WTC11 (cell line): ENCODE measurements around the gene DROSHA. TPM values are rescaled to one million over a fixed set of nuclear protein-coding genes. Genes with fewer than 3 reads are reported as not detected.

Source experiments
- ATAC-seq: fragments of 200-7000 bp; cut with Tn5 transposase; 2 replicates; pipeline ENCODE4 v1.10.0; 2021; ENCODE audit warnings: mild to moderate bottlenecking, moderate library complexity
- CTCF ChIA-PET: fragments of 300-600 bp; sonication (Branson Sonifier 250); formaldehyde crosslinking; loops from one replicate; lab custom pipeline; 2021; ENCODE audit warnings: antibody characterized with exemption; lab: Charles Lee
- POLR2A ChIA-PET: fragments of 350-600 bp; sonication (Branson Sonifier 250); formaldehyde crosslinking; loops from one replicate; lab custom pipeline; 2021; ENCODE audit warnings: antibody characterized with exemption; lab: Charles Lee
- DNase-seq: peaks from one replicate; pipeline ENCODE4 v3.0.0; 2021; ENCODE audit warnings: low spot score
- H3K27ac Mint-ChIP-seq: 2 replicates; pipeline ENCODE4 v1.8.0; 2021; ENCODE audit warnings: mixed read lengths
- H3K27me3 Mint-ChIP-seq: 2 replicates; pipeline ENCODE4 v1.8.0; 2021; ENCODE audit warnings: low read depth, mild to moderate bottlenecking, moderate library complexity, mixed read lengths
- H3K36me3 Mint-ChIP-seq: 2 replicates; pipeline ENCODE4 v1.8.0; 2021; ENCODE audit warnings: mixed read lengths
- H3K4me1 Mint-ChIP-seq: 2 replicates; pipeline ENCODE4 v1.8.0; 2022; ENCODE audit warnings: mixed read lengths
- H3K4me3 Mint-ChIP-seq: 2 replicates; pipeline ENCODE4 v1.8.0; 2021; ENCODE audit warnings: mild to moderate bottlenecking, moderate library complexity, mixed read lengths
- H3K9me3 Mint-ChIP-seq: 2 replicates; pipeline ENCODE4 v1.8.0; 2021; ENCODE audit warnings: mixed read lengths
- ERG ChIP-seq: fragments of 250-450 bp; sonication (Bioruptor Pico); IDR thresholded peaks from 2 replicates; pipeline ENCODE4 v1.8.0; 2021; ENCODE audit warnings: mild to moderate bottlenecking
- ESRRA ChIP-seq: sonication (generic); formaldehyde crosslinking; IDR thresholded peaks from 2 replicates; pipeline ENCODE4 v1.8.1; 2022; ENCODE audit warnings: mild to moderate bottlenecking, missing genetic modification reagents, borderline replicate concordance
- FOXJ3 ChIP-seq: sonication (generic); formaldehyde crosslinking; IDR thresholded peaks from 2 replicates; pipeline ENCODE4 v1.9.0; 2021; ENCODE audit warnings: missing genetic modification reagents, mild to moderate bottlenecking, borderline replicate concordance
- JUN ChIP-seq: sonication (generic); formaldehyde crosslinking; IDR thresholded peaks from 2 replicates; pipeline ENCODE4 v1.8.0; 2023; ENCODE audit warnings: mild to moderate bottlenecking, missing genetic modification reagents
- MYBL2 ChIP-seq: sonication (generic); formaldehyde crosslinking; IDR thresholded peaks from 2 replicates; pipeline ENCODE4 v1.8.1; 2023; ENCODE audit warnings: mild to moderate bottlenecking, moderate library complexity, missing genetic modification reagents
- NFATC4 ChIP-seq: fragments of 250-450 bp; sonication (Bioruptor Pico); IDR thresholded peaks from 2 replicates; pipeline ENCODE4 v1.9.0; 2021; ENCODE audit warnings: mild to moderate bottlenecking
- RORB ChIP-seq: fragments of 250-450 bp; sonication (Bioruptor Pico); IDR thresholded peaks from 2 replicates; pipeline ENCODE4 v1.9.0; 2021; ENCODE audit warnings: mild to moderate bottlenecking
- TEAD4 ChIP-seq: sonication (generic); formaldehyde crosslinking; IDR thresholded peaks from 2 replicates; pipeline ENCODE4 v1.8.0; 2022; ENCODE audit warnings: mild to moderate bottlenecking, missing genetic modification reagents
- USF1 ChIP-seq: sonication (generic); formaldehyde crosslinking; IDR thresholded peaks from 2 replicates; pipeline ENCODE4 v1.8.0; 2022; ENCODE audit warnings: mild to moderate bottlenecking, missing genetic modification reagents
- ZNF121 ChIP-seq: sonication (generic); formaldehyde crosslinking; IDR thresholded peaks from 2 replicates; pipeline ENCODE4 v1.8.0; 2023; ENCODE audit warnings: missing genetic modification reagents
- ZNF219 ChIP-seq: sonication (generic); formaldehyde crosslinking; IDR thresholded peaks from 2 replicates; pipeline ENCODE4 v1.8.0; 2023; ENCODE audit warnings: missing genetic modification reagents, mild to moderate bottlenecking, borderline replicate concordance
- ZNF263 ChIP-seq: sonication (generic); formaldehyde crosslinking; IDR thresholded peaks from 2 replicates; pipeline ENCODE4 v1.8.1; 2022; ENCODE audit warnings: low read depth, mild to moderate bottlenecking, moderate library complexity, missing genetic modification reagents
- ZNF416 ChIP-seq: fragments of 250-450 bp; sonication (Bioruptor Pico); IDR thresholded peaks from 2 replicates; pipeline ENCODE4 v1.9.0; 2021; ENCODE audit warnings: mild to moderate bottlenecking, inconsistent platforms
- total RNA-seq: library from RNA; stranded (reverse); gene quantifications from 3 replicates; pipeline ENCODE4 v1.2.3, GENCODE V29; 2021
- TF ChIP-seq, protein P1 (sequence below): sonication (generic); formaldehyde crosslinking; IDR thresholded peaks from 2 replicates; pipeline ENCODE4 v1.8.0; 2022; ENCODE audit warnings: mild to moderate bottlenecking, missing genetic modification reagents
- TF ChIP-seq, protein P2 (sequence below): sonication (generic); formaldehyde crosslinking; IDR thresholded peaks from 2 replicates; pipeline ENCODE4 v1.8.0; 2023; ENCODE audit warnings: missing genetic modification reagents, mild to moderate bottlenecking, borderline replicate concordance
- TF ChIP-seq, protein P3 (sequence below): sonication (generic); formaldehyde crosslinking; IDR thresholded peaks from 2 replicates; pipeline ENCODE4 v1.8.1; 2023; ENCODE audit warnings: mild to moderate bottlenecking, moderate library complexity, missing genetic modification reagents

The DROSHA gene
- total RNA-seq, 1 experiment from 2014 or later = 125 TPM

DNA sequence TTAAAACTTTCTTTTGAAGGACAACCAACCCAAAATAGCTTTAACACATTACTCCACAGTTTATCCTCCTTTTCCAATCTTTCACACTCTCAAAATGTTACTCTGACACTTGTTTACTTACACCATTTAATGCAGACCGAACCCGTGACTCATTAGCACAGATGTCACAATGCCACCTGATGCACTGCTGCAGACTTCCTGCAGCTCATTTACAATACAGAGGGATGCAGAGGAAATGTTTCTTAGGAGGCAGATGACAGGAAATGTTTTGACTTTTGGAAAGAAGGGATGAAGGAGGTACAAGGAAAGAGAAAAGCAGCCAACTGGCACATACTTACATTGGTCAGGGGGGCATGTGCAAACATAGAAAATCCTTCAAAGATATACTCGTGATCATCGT, 39.0 kb downstream of the DROSHA start:
- ChIA-PET POLR2A (interaction anchor here (0.6 kb wide), 1 partner anchor 39 kb away, joined by 3 read pairs; the partner anchor contains the start of genes C5orf22 and DROSHA), CTCF (interaction anchor here (0.6 kb wide), 1 partner anchor 28 kb away, joined by 5 read pairs; no protein-coding TSS in a partner anchor)
- Mint-ChIP-seq H3K27me3 (no peaks in the 10 kb centered on the region), H3K4me1 (peaks cover 38% of the 10 kb centered on the region), H3K4me3 (no peak overlapping the region), H3K27ac (peak overlapping the region; percentile 71), H3K36me3 (peaks cover 61% of the 10 kb centered on the region), H3K9me3 (no peaks in the 10 kb centered on the region)
- ATAC-seq (peak; percentile 41; the same call in 1 of the 2 replicates), DNase-seq (peak; percentile 14)
- TF ChIP-seq, protein P1, sequence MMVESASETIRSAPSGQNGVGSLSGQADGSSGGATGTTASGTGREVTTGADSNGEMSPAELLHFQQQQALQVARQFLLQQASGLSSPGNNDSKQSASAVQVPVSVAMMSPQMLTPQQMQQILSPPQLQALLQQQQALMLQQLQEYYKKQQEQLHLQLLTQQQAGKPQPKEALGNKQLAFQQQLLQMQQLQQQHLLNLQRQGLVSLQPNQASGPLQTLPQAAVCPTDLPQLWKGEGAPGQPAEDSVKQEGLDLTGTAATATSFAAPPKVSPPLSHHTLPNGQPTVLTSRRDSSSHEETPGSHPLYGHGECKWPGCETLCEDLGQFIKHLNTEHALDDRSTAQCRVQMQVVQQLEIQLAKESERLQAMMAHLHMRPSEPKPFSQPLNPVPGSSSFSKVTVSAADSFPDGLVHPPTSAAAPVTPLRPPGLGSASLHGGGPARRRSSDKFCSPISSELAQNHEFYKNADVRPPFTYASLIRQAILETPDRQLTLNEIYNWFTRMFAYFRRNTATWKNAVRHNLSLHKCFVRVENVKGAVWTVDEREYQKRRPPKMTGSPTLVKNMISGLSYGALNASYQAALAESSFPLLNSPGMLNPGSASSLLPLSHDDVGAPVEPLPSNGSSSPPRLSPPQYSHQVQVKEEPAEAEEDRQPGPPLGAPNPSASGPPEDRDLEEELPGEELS = peak; percentile 25; the same call in 1 of the 2 replicates
- TF ChIP-seq ZNF416 = no peak

DNA sequence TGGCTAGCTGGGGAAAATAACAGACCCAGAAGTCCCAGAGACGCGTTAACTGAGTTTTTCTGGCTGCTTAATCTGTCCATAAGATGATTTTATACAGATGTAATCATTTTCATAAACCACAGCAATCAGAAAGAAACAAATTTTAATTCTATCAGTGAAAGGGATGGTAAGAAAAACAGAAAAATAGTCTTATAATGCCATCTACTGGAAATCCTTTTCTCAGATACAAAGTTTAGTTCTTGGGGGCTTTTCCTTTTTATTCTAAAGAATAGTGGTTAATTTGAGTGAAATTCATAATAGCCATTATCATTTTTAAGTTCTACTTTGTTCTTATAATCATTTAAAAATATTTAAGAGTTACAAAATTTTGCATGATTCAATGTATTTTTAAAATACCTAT, 44.4 kb downstream of the DROSHA start:
- TF ChIP-seq ZNF121 (CRISPR knock-in tag) (no peak), ZNF263 (no peak), ESRRA (CRISPR knock-in tag) (no peak), ZNF219 (CRISPR knock-in tag) (no peak), RORB (CRISPR knock-in tag) (no peak), JUN (CRISPR knock-in tag) (no peak), USF1 (no peak), MYBL2 (no peak), NFATC4 (CRISPR knock-in tag) (no peak), ERG (no peak), TEAD4 (CRISPR knock-in tag) (no peak), FOXJ3 (CRISPR knock-in tag) (no peak)
- TF ChIP-seq, protein P2, sequence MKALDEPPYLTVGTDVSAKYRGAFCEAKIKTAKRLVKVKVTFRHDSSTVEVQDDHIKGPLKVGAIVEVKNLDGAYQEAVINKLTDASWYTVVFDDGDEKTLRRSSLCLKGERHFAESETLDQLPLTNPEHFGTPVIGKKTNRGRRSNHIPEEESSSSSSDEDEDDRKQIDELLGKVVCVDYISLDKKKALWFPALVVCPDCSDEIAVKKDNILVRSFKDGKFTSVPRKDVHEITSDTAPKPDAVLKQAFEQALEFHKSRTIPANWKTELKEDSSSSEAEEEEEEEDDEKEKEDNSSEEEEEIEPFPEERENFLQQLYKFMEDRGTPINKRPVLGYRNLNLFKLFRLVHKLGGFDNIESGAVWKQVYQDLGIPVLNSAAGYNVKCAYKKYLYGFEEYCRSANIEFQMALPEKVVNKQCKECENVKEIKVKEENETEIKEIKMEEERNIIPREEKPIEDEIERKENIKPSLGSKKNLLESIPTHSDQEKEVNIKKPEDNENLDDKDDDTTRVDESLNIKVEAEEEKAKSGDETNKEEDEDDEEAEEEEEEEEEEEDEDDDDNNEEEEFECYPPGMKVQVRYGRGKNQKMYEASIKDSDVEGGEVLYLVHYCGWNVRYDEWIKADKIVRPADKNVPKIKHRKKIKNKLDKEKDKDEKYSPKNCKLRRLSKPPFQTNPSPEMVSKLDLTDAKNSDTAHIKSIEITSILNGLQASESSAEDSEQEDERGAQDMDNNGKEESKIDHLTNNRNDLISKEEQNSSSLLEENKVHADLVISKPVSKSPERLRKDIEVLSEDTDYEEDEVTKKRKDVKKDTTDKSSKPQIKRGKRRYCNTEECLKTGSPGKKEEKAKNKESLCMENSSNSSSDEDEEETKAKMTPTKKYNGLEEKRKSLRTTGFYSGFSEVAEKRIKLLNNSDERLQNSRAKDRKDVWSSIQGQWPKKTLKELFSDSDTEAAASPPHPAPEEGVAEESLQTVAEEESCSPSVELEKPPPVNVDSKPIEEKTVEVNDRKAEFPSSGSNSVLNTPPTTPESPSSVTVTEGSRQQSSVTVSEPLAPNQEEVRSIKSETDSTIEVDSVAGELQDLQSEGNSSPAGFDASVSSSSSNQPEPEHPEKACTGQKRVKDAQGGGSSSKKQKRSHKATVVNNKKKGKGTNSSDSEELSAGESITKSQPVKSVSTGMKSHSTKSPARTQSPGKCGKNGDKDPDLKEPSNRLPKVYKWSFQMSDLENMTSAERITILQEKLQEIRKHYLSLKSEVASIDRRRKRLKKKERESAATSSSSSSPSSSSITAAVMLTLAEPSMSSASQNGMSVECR = no peak
- TF ChIP-seq, protein P3, sequence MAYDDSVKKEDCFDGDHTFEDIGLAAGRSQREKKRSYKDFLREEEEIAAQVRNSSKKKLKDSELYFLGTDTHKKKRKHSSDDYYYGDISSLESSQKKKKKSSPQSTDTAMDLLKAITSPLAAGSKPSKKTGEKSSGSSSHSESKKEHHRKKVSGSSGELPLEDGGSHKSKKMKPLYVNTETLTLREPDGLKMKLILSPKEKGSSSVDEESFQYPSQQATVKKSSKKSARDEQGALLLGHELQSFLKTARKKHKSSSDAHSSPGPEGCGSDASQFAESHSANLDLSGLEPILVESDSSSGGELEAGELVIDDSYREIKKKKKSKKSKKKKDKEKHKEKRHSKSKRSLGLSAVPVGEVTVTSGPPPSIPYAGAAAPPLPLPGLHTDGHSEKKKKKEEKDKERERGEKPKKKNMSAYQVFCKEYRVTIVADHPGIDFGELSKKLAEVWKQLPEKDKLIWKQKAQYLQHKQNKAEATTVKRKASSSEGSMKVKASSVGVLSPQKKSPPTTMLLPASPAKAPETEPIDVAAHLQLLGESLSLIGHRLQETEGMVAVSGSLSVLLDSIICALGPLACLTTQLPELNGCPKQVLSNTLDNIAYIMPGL = no peak
- Mint-ChIP-seq H3K36me3 (peaks cover 38% of the 10 kb centered on the region), H3K4me1 (peaks cover 22% of the 10 kb centered on the region), H3K27ac (no peak overlapping the region), H3K4me3 (no peak overlapping the region), H3K9me3 (no peaks in the 10 kb centered on the region), H3K27me3 (no peaks in the 10 kb centered on the region)
- POLR2A ChIA-PET = no interaction called here
- CTCF ChIA-PET = interaction anchor here (0.9 to 1.3 kb wide), 2 partner anchors 217 to 255 kb away, joined by 3 read pairs; no protein-coding TSS in a partner anchor
- DNase-seq (no peak), ATAC-seq (no peak)
